ENCODE data around the gene SPATA46. TPM values are rescaled to one million over a fixed set of nuclear protein-coding genes. Genes with fewer than 3 reads are reported as not detected.

SPATA46 gene
- polyA plus RNA-seq, 1 donor (not counting 4 experiments of a cell fraction or from before 2014, with no cell fraction given) = not detected

DNA sequence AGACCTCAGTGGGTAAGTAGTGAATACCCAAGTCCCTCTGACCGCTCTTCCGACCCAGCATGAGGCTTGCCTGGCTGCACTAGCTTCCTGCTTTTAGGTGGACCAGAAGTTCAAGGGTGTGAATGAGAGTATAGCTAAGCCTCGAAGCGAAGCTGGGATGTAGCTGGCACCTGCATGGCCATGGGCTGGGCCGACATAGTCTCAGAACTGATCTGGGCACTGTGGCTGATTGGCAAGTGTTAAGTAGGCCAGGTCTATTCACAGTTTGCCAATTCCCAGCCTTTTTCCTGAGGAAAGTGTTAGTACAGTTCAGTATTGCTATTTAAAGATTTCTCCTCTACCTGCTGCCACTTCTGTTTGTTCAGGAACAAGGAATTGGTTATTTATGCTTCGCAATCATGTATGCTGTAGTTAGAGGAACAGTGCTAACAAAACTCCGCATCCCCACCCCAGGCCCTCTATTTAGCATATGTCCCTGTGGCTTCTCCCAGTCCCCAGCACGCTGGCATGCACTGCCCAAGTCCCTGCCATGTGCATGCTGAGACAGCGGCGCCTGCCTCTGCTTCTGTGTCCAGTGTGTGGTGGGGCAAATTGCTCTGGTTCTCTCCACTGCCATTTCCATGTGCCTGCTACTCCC, 16.3 kb downstream of the SPATA46 start:
- no peak overlapping the region for H3K4me3 ChIP-seq (ENCODE audit: control insufficient read depth in 2 of 3, extremely low read depth in 1 of 3, insufficient read depth in 2 of 3, low read depth in 1 of 3, low read length in 3 of 3)
- dilution Hi-C loops (cut with MboI; ENCODE audit: extremely low pct_ligation_motif_present, low sequenced_read_pairs) = no loop called here
- no peaks in the 10 kb centered on the region for H3K9me1 ChIP-seq (ENCODE audit: control insufficient read depth, extremely low read depth, insufficient read depth, low read length)
- H4K20me1 ChIP-seq (ENCODE audit: control insufficient read depth, extremely low read depth, insufficient read depth, low read length) = no peaks in the 10 kb centered on the region
- no peak overlapping the region for H3K9ac ChIP-seq (ENCODE audit: control insufficient read depth, extremely low read depth, insufficient read depth, low read length)
- H3K4me2 ChIP-seq (ENCODE audit: control insufficient read depth, extremely low read depth, insufficient read depth, low read depth, low read length) = no peak overlapping the region
- no peaks in the 10 kb centered on the region for H3K79me2 ChIP-seq (ENCODE audit: control insufficient read depth, insufficient read depth, low read length)
- H2AFZ ChIP-seq (ENCODE audit: control insufficient read depth, low read length) = no peak overlapping the region
- peaks cover 6% of the 10 kb centered on the region for H3K27me3 ChIP-seq (ENCODE audit: control insufficient read depth, extremely low read depth, insufficient read depth, low read length)
- TF ChIP-seq EZH2 (IDR thresholded peaks at IDR 0.05; ENCODE audit: low read length) = no peak
- TF ChIP-seq CTCF (optimal IDR thresholded peaks at IDR 0.05 in 1 of 3, IDR thresholded peaks at IDR 0.05 in 1 of 3, conservative IDR thresholded peaks at IDR 0.05 in 1 of 3; ENCODE audit: extremely low read depth in 1 of 3, insufficient read depth in 2 of 3, low read length in 3 of 3) = no peak
- FAIRE-seq = no peak
- H3K4me1 ChIP-seq (ENCODE audit: control insufficient read depth, extremely low read depth, insufficient read depth, low read length) = no peaks in the 10 kb centered on the region
- DNase-seq (ENCODE audit: low read depth, low spot score) = no peak
- H3K9me3 ChIP-seq (ENCODE audit: control insufficient read depth, low read depth, low read length) = no peaks in the 10 kb centered on the region
- H3K36me3 ChIP-seq (ENCODE audit: control insufficient read depth in 2 of 2, extremely low read depth in 1 of 2, insufficient read depth in 2 of 2, low read length in 2 of 2) = no peaks in the 10 kb centered on the region
- no peak overlapping the region for H3K27ac ChIP-seq (ENCODE audit: control insufficient read depth, insufficient read depth, low read length)

- no peaks in the 10 kb centered on the region for H4K20me1 ChIP-seq (ENCODE audit: control insufficient read depth, extremely low read depth, insufficient read depth, low read length)
- no peaks in the 10 kb centered on the region for H3K9me1 ChIP-seq (ENCODE audit: control insufficient read depth, extremely low read depth, insufficient read depth, low read length)
- H3K9ac ChIP-seq (ENCODE audit: control insufficient read depth, extremely low read depth, insufficient read depth, low read length) = no peak overlapping the region
- no peak overlapping the region for H3K4me2 ChIP-seq (ENCODE audit: control insufficient read depth, extremely low read depth, insufficient read depth, low read depth, low read length)
- no peaks in the 10 kb centered on the region for H3K9me3 ChIP-seq (ENCODE audit: control insufficient read depth, low read depth, low read length)
- no peak overlapping the region for H3K4me3 ChIP-seq (ENCODE audit: control insufficient read depth in 2 of 3, extremely low read depth in 1 of 3, insufficient read depth in 2 of 3, low read depth in 1 of 3, low read length in 3 of 3)
- dilution Hi-C loops (cut with MboI; ENCODE audit: extremely low pct_ligation_motif_present, low sequenced_read_pairs) = no loop called here
- H3K27me3 ChIP-seq (ENCODE audit: control insufficient read depth, extremely low read depth, insufficient read depth, low read length) = peaks cover 6% of the 10 kb centered on the region
- TF ChIP-seq CTCF (optimal IDR thresholded peaks at IDR 0.05 in 1 of 3, IDR thresholded peaks at IDR 0.05 in 1 of 3, conservative IDR thresholded peaks at IDR 0.05 in 1 of 3; ENCODE audit: extremely low read depth in 1 of 3, insufficient read depth in 2 of 3, low read length in 3 of 3) (no peak), EZH2 (IDR thresholded peaks at IDR 0.05; ENCODE audit: low read length) (no peak)
- H2AFZ ChIP-seq (ENCODE audit: control insufficient read depth, low read length) = no peak overlapping the region
- DNase-seq (ENCODE audit: low read depth, low spot score) (no peak), FAIRE-seq (no peak)
- H3K4me1 ChIP-seq (ENCODE audit: control insufficient read depth, extremely low read depth, insufficient read depth, low read length) = no peaks in the 10 kb centered on the region
- no peaks in the 10 kb centered on the region for H3K79me2 ChIP-seq (ENCODE audit: control insufficient read depth, insufficient read depth, low read length)
- no peaks in the 10 kb centered on the region for H3K36me3 ChIP-seq (ENCODE audit: control insufficient read depth in 2 of 2, extremely low read depth in 1 of 2, insufficient read depth in 2 of 2, low read length in 2 of 2)
- no peak overlapping the region for H3K27ac ChIP-seq (ENCODE audit: control insufficient read depth, insufficient read depth, low read length)
Measured at GRCh38 chr1:162359523-162360236, 17.0 kb downstream of the SPATA46 start.

Data from keratinocyte (primary cell).